CD4-positive, alpha-beta T cell treated with Interleukin-4 for 1 hour (primary cell): Measurements from ENCODE around the gene LOXL3.
A peak's percentile ranks its signal among the peaks of the same experiment; 100 is the strongest.

Experiments used
- DNase-seq, 2 donors: peaks; one replicate each; pipeline ENCODE4 v3.0.0-alpha.2; 2020 to 2022

LOXL3 gene

DNA sequence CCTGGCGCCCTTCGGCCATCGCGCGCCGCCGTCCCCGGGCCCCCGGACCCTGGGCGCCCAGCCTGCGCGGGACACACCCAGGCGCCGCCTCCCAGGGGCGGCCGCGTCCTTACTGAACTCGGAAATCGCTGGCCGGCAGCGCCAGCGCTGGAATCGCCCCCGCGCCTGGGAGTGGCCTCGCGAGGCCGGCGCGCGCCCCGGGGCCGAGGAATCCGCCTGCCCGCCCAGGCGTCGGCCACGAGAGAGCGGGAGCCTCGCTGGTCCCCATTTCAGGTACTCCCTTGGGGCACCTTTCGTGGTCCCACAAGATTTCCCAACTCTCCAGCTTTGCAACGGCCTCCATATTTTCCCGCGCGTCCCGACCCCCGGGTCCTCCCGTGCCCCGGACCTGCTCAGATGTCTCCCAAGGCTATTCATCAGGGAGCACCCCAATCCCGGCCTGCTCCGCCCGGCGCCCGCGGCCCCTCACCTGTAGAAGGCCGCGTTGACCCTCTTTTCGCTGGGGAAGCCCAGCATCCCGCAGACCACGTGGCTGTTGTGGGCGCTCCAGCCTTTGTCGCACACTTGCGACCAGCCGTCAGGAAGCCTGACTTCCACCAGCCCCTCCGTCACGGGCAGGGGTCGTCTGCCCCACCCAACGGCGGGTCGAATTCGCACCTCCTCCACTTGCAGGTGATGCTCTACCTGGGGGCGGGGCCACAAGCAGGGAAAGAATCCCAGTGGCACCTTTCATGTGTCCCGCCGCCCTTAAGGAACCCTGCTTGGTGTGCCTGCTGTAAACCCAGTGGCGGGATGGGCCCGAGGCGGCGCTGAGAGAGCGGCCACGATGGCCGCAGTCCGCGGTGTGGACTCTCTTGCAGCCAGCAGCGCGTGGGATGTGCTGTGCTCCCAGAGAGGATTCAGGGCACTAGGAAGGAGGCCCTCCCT lies 4.6 kb downstream of the LOXL3 start:
- no peak for DNase-seq

- DNase-seq: no peak
Observed at GRCh38 chr2:74548285-74548899, 5.3 kb downstream of the LOXL3 start.

DNA sequence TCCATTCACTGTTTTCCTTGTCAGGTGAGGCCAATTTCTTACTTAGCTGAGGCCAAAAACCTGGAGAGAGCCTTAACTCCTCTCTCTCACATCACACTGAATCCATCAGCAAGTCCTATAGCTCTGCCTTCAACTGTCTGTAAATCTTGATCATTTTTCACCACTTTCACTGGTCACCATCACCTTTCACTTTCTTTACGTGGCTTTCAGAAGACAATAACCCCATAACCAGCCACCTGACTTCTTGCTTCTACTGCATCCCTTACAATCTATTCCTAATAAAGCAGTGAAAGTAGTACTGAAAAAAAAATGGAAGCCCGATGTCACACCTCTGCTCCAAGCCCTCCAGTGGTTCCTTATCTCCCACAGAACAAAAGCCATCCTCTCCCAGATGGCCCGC lies 7.7 kb downstream of the LOXL3 start:
- no peak for DNase-seq

DNA sequence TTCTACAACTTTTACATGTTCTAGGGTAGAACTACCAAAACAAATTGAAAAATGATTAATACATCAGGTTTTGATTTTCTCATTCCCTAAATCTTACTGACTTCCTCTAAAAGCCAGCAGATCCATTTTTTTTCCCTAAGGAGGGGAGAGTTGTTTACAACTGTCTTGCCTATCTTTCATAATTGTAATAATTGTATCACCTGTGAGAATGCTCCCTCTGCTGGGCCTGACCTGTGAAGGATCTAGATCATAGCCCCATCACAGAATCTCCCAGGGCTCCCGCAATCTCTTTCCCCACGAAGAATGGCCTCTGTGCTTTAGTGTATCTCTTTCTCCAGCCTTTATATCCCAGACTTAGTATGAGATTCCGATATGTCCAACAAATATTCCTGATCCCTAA lies 9.1 kb downstream of the LOXL3 start:
- DNase-seq: no peak

DNA sequence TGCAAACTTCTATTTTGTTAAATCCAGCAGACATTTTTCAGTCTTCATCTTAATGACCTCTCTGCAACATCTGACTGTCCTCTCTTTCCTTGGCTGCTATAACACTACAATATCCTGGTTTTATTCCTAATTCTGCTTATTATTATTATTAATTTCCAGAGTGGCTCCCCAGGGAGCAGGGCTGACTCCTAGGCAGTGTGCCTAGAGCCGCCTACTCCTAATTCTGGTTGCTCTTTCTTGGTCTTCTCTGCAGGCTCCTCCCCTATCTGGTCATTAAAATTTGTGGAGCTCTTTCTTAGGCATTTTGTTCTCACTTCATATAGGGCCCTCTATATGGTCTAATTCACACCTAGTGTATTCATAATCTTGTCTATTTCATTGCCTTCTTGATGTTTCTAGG lies 10.8 kb downstream of the LOXL3 start:
- DNase-seq: no peak

DNA sequence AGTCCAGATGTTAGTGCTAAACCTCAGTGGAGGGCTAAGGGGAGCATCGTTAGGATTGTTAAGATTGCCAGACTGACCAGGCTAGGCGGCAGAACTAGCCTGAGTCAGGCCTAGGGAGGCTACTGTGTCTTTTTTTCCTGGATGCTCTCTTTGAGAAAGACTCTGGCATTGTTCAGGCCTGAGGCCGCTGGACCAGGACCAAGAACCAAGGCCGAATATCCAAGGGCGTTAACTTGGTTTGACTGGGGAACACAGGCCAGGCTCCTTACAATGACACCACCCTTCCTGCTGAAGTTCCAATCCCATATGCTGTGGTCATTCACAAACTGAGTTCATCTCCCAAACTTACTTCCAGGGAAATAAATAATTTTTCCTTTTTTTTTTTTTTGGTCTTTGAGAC lies 13.5 kb downstream of the LOXL3 start:
- DNase-seq: no peak

DNA sequence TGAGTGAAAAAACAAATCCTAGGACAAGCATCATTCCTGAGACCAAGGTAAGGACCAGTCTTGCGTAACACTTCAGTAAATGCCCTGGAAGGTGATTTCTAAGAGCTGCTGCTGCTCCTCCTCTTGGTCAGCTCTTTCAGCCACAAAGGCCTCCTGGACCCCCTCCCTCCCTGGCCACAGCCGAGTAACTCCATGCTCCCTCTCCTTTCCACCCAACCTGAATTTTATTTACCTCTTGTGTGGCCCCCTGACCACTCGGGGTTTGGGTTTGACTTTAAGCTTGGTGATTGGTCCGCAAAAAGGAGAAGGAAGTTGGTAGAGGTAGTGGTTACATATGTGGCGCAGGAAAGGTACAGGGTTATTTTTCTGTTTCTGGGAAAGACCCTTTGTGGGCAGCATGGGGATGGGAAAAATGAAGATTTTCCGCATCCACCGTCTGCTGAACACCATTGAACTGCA lies 14.8 kb downstream of the LOXL3 start:
- DNase-seq: no peak

DNA sequence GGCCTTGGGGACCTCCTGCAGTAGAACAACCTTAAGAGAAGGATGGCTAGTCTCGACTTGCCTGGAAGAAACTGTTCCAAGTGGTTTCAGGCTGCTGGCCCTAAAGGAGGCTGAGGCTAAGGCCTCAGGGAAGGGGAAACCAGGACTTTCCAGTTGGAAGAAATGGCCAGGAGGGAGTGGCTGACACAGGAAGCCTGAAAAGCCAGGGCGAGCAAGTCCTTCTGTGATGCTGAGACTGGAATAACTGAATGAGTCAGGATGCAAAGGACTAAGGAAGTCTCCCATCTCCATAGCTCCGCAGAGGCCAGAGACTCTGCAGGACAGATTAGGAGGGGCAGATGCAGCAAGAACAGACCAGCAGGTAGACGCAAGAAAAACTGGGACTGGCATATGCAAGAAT lies 16.6 kb downstream of the LOXL3 start:
- DNase-seq: no peak

GRCh38 chr2:74536166-74536950 lies 17.4 kb downstream of the LOXL3 start:
- no peak for DNase-seq

GRCh38 chr2:74535440-74535965 lies 18.2 kb downstream of the LOXL3 start:
- DNase-seq: no peak

GRCh38 chr2:74534411-74534810 lies 19.3 kb downstream of the LOXL3 start:
- no peak for DNase-seq

DNA sequence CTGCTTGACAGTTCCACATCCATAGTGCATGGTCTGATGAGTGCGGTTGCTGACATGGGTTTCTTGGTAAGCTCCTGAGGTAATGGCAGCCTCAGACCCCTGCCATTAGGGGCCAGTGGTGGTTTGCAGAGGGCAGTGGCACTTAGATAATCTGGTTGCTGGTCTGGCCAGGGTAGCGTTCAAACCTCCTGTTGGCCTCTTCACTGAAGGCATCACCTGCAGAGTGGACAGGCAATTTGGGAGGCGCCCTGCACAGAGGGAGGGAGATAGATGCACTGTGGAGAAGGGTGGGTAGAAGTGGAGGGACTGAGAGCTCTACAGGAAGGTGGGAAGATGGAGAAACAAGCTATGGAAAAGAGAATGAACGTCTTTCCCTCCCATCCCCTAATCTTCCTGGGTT lies 20.3 kb downstream of the LOXL3 start:
- DNase-seq: no peak

DNA sequence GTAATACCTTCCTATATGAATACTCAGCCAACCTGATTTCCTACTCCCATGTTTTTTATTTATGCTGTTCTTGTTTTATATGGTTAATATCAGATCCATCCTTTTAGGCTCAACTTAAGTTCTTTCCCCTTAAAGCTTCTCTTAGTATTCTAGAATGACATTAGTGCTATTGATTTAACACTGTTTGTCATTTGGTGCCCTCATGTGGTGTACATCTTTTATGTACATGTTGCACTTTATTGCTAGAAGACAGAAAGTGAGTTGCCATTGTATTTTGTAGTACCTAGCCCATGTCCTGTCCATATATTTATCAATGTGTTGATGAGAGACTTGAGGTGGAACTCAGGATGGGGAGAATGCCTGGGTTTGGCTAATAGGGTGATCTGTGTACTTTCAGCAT lies 21.5 kb downstream of the LOXL3 start:
- DNase-seq: peak in 1 of 2 donors; percentile 66

GRCh38 chr2:74531666-74532065 lies 22.1 kb downstream of the LOXL3 start:
- no peak for DNase-seq

DNA sequence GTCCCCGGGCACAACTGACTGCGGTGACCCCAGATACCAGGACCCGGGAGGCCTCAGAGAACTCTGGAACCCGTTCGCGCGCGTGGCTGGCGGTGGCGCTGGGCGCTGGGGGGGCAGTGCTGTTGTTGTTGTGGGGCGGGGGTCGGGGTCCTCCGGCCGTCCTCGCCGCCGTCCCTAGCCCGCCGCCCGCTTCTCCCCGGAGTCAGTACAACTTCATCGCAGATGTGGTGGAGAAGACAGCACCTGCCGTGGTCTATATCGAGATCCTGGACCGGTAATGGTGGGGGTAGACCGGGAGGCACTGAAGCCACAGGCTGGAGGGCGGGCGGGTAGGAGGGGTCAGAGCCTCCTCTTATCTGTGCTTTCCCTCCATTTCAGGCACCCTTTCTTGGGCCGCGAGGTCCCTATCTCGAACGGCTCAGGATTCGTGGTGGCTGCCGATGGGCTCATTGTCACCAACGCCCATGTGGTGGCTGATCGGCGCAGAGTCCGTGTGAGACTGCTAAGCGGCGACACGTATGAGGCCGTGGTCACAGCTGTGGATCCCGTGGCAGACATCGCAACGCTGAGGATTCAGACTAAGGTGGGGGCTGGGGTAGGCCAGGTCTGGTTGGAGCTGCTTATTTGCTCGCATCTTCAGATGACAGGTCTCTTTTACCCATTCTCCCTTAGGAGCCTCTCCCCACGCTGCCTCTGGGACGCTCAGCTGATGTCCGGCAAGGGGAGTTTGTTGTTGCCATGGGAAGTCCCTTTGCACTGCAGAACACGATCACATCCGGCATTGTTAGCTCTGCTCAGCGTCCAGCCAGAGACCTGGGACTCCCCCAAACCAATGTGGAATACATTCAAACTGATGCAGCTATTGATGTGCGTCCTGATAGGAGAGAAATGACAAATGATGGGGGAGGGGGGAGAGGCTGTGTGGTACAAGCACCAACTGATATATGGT lies 23.2 kb downstream of the LOXL3 start:
- peak; percentile 68 to 70 for DNase-seq

DNA sequence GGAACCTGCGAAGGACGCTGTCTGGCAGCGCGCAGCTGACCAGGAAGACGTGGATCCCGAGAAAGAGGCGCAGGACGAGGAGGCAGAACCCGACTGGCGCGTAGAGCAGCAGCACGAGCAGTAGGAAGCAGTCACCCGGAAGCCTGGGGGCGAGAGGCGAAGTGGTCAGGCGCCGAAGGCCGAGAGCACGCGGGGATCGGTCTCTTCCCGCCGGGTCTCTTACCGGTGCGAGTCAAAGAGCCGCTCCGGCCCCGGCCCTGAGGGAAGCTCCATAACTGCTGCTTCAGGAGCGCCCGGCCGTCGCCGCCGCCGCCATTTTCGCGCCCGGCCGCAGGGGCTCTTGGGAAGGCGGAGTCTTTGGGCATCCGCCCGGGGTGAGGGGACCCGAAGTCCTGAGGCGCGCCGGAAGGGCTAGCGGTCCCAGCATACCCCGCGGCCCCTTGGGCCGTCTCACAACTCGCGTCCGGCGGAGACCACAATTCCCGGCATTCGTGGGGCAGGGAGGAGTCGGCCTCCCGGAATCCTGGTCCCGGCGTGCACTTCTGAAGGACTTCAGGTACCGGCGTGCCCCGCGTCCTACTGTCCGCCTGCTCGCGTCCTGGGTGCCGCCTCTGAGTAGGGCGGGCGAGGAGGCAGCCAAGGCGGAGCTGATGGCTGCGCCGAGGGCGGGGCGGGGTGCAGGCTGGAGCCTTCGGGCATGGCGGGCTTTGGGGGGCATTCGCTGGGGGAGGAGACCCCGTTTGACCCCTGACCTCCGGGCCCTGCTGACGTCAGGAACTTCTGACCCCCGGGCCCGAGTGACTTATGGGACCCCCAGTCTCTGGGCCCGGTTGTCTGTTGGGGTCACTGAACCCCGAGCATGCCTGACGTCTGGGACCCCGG lies 24.1 kb downstream of the LOXL3 start, which contains the start of the genes AUP1 and HTRA2:
AUP1 (minus strand) TSS at position 350 of the 882 bp plus-strand sequence; CDS start at position 273, 77 bp downstream.
HTRA2 (plus strand) TSS at position 577 of the 882 bp plus-strand sequence; CDS start at position 651, 74 bp downstream.
- peak; percentile 90 to 95 for DNase-seq

- no peak for DNase-seq
Observed at GRCh38 chr2:74528600-74529356, 25.0 kb downstream of the LOXL3 start.

DNA sequence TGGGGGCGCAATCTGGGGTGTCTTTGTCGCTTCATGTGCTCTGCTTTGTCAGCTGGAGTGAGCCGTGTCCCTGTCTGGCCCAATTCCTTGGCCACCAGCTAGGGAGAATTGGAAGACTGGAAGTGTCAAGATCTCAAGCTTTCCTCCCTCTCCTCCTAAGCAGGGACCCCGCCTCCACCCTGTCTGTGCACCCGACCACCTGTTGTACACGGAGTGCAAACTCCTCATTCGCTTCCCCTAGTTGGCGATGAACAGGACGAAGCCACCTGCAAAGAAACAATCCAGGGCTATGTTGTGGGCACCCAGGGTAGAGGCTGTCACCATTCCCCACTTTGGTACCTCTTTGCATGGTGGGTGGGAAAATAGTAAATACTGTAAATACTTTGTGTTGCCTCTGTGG lies 26.0 kb downstream of the LOXL3 start:
- no peak for DNase-seq

DNA sequence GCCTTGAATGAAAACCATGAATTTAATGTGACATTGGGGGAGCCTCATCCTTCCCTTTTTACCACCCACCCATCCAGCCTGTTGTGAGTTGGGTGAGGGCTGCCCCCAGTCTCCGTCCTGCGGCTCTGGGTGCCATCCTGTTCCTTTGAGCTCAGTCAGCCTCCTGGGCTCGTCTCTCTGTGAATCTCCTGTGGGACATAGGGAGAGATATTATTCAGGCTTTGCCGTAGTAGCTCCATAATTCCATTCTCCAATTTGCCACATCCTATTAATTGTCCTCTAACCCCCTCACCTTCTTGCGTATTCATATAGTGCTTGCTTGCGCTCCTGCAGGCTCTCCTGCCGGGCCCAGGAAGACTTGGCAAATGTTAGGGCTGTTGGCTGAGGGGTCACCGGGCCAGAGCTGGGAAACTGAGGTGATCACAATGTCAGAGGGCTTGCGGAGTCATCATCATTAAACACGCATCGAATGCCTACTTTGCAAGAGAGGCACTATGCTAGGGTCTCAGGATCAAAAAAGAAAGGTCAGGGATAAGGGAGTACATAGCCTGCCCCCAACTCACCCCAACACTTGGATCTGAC lies 27.0 kb downstream of the LOXL3 start:
- no peak for DNase-seq
